HepG2 (cell line): Measurements from ENCODE around the gene DMPK. TPM values are rescaled to one million over a fixed set of nuclear protein-coding genes. Genes with fewer than 3 reads are reported as not detected.

Source experiments
- ATF4 ChIP-seq, 2 experiments: fragments of 450-650 bp in 1 of 2; sonication (generic) in 1 of 2; formaldehyde crosslinking; IDR thresholded peaks; 2 replicates each; pipeline versions ENCODE4 v1.5.0 to v1.8.0; 2020 to 2022; ENCODE audit warnings: mild to moderate bottlenecking in 1 of 2, missing genetic modification reagents in 1 of 2
- BRCA1 ChIP-seq: sonication (generic); formaldehyde crosslinking; IDR thresholded peaks from 2 replicates; pipeline ENCODE4 v1.4.0; 2020; ENCODE audit warnings: missing genetic modification reagents
- DRAP1 ChIP-seq: IDR thresholded peaks from 2 replicates; pipeline ENCODE4 v1.6.1; 2016; ENCODE audit warnings: missing genetic modification reagents, missing compliant biosample characterization
- EHMT2 ChIP-seq: fragments of 200-600 bp; sonication (generic); IDR thresholded peaks from 2 replicates; pipeline ENCODE4 v1.7.0; 2017; ENCODE audit warnings: antibody characterized with exemption, low read depth, low read length, borderline replicate concordance
- GMEB2 ChIP-seq: IDR thresholded peaks from 2 replicates; pipeline ENCODE4 v1.6.1; 2016; ENCODE audit warnings: missing biosample characterization, missing genetic modification reagents, low read depth
- HCFC1 ChIP-seq: fragments of 150-350 bp; IDR thresholded peaks from 2 replicates; pipeline ENCODE4 v1.6.1; 2014; ENCODE audit warnings: low read depth, low read length
- HOXD1 ChIP-seq: sonication (generic); formaldehyde crosslinking; IDR thresholded peaks from 2 replicates; pipeline ENCODE4 v1.5.0; 2020; ENCODE audit warnings: missing genetic modification reagents
- MXI1 ChIP-seq: IDR thresholded peaks from 3 replicates; pipeline ENCODE4 v1.6.1; 2012; ENCODE audit warnings: low read depth, low read length, inconsistent platforms, borderline replicate concordance
- NFE2L2 ChIP-seq: fragments of 150-350 bp; IDR thresholded peaks from 2 replicates; pipeline ENCODE4 v1.6.1; 2014; ENCODE audit warnings: low read length
- NFYC ChIP-seq: IDR thresholded peaks from 2 replicates; pipeline ENCODE4 v1.6.1; 2016; ENCODE audit warnings: missing genetic modification reagents, missing compliant biosample characterization
- POGZ ChIP-seq: sonication (generic); formaldehyde crosslinking; IDR thresholded peaks from 2 replicates; pipeline ENCODE4 v1.4.0; 2020; ENCODE audit warnings: mild to moderate bottlenecking, missing genetic modification reagents
- REST ChIP-seq, 2 experiments: IDR thresholded peaks; 2 replicates each; pipeline ENCODE4 v1.6.1; 2011 to 2012; ENCODE audit warnings: low read length in 2 of 2, borderline replicate concordance in 1 of 2, low read depth in 1 of 2, mild to moderate bottlenecking in 1 of 2, moderate library complexity in 1 of 2
- SIX1 ChIP-seq: sonication (generic); formaldehyde crosslinking; IDR thresholded peaks from 2 replicates; pipeline ENCODE4 v1.4.0; 2020; ENCODE audit warnings: missing genetic modification reagents, borderline replicate concordance
- SMAD1 ChIP-seq: sonication (generic); formaldehyde crosslinking; IDR thresholded peaks from 2 replicates; pipeline ENCODE4 v1.4.0; 2020; ENCODE audit warnings: missing genetic modification reagents, low read depth, mild to moderate bottlenecking, borderline replicate concordance
- SMAD3 ChIP-seq: sonication (generic); formaldehyde crosslinking; IDR thresholded peaks from 2 replicates; pipeline ENCODE4 v1.4.0; 2020; ENCODE audit warnings: missing genetic modification reagents
- SMARCE1 ChIP-seq: fragments of 450-650 bp; IDR thresholded peaks from 2 replicates; pipeline ENCODE4 v1.6.1; 2017; ENCODE audit warnings: borderline replicate concordance
- ZBTB7A ChIP-seq: sonication (generic); formaldehyde crosslinking; IDR thresholded peaks from 2 replicates; pipeline ENCODE4 v1.8.0; 2022; ENCODE audit warnings: mild to moderate bottlenecking, missing genetic modification reagents
- ZBTB8A ChIP-seq: sonication (generic); formaldehyde crosslinking; IDR thresholded peaks from 2 replicates; pipeline ENCODE4 v1.4.0; 2020; ENCODE audit warnings: mild to moderate bottlenecking, low read depth, missing genetic modification reagents, borderline replicate concordance
- ZNF530 ChIP-seq: sonication (generic); formaldehyde crosslinking; IDR thresholded peaks from 2 replicates; pipeline ENCODE4 v1.5.0; 2020; ENCODE audit warnings: low read depth, mild to moderate bottlenecking, missing genetic modification reagents
- ZNF552 ChIP-seq: sonication (generic); formaldehyde crosslinking; IDR thresholded peaks from 2 replicates; pipeline ENCODE4 v1.9.0; 2022; ENCODE audit warnings: missing genetic modification reagents, mild to moderate bottlenecking, borderline replicate concordance
- ZNF740 ChIP-seq: sonication (generic); formaldehyde crosslinking; IDR thresholded peaks from 2 replicates; pipeline ENCODE4 v1.4.0; 2020; ENCODE audit warnings: missing genetic modification reagents
- ZNF792 ChIP-seq: IDR thresholded peaks from 2 replicates; pipeline ENCODE4 v1.6.1; 2016
- polyA plus RNA-seq, 8 experiments: library from polyadenylated mRNA; depleted of rRNA in 3 of 8; stranded (reverse) in 7 of 8; unstranded in 1 of 8; fragments of >200 nt; fragmentation: Illumina TruSeq in 4 of 8; extraction: Trizol in 4 of 8; gene quantifications; 2 replicates each; pipeline versions ENCODE4 v1.2.1 to v1.2.3, GENCODE V29; 2011 to 2016; ENCODE audit warnings: low read depth in 4 of 8, missing spikeins in 1 of 8, mixed read lengths in 1 of 8; ENCODE audit not compliant: insufficient read depth in 1 of 8
- total RNA-seq, 5 experiments: library from RNA; depleted of rRNA; stranded (reverse); fragments of >200 nt; fragmentation: Illumina TruSeq; extraction: Trizol; gene quantifications; 2 replicates each; pipeline ENCODE4 v1.2.3, GENCODE V29; 2016; ENCODE audit warnings: low read depth in 1 of 5

Gene DMPK
- total and polyA plus RNA-seq, 2 of the 13 experiments (the other 11 are each of a cell fraction or from before 2014, with no cell fraction given), result 5.3 to 8.8 TPM

- TF ChIP-seq ZBTB7A (CRISPR knock-in tag), result no peak
- TF ChIP-seq ZBTB8A (CRISPR knock-in tag), result no peak
- TF ChIP-seq MXI1, result peak; percentile 28; the same call in 1 of the 3 replicates
- peak; percentile 70; the same call in 1 of the 2 replicates for TF ChIP-seq ZNF792 (CRISPR knock-in tag)
- TF ChIP-seq REST (IDR thresholded peaks at IDR 0.05; ENCODE audit: borderline replicate concordance in 1 of 2, low read depth in 1 of 2, low read length in 2 of 2), result peak in 1 of 2 experiments; percentile 7; a peak in 1 of 4 replicates
- no peak for TF ChIP-seq SMARCE1
- TF ChIP-seq GMEB2, result peak; percentile 26; the same call in 1 of the 2 replicates
- TF ChIP-seq POGZ, result peak; percentile 16; the same call in 1 of the 2 replicates
- peak; percentile 33; the same call in 1 of the 2 replicates for TF ChIP-seq BRCA1 (CRISPR knock-in tag)
- no peak for TF ChIP-seq EHMT2
- TF ChIP-seq SMAD1 (CRISPR knock-in tag), result peak; percentile 52; the same call in 1 of the 2 replicates
- TF ChIP-seq ATF4 (CRISPR knock-in tag; IDR thresholded peaks at IDR 0.05), result no peak
- peak; percentile 61; the same call in 1 of the 2 replicates for TF ChIP-seq ZNF552 (CRISPR knock-in tag)
- TF ChIP-seq ZNF740 (CRISPR knock-in tag), result 0 out of 2 replicates have a peak, but pooled peaks have one; percentile 4
- peak; percentile 10; the same call in 1 of the 2 replicates for TF ChIP-seq SMAD3 (CRISPR knock-in tag)
- 0 out of 2 replicates have a peak, but pooled peaks have one; percentile 17 for TF ChIP-seq SIX1 (CRISPR knock-in tag)
- TF ChIP-seq HOXD1 (CRISPR knock-in tag), result 0 out of 2 replicates have a peak, but pooled peaks have one; percentile 31
- no peak for TF ChIP-seq NFE2L2
- TF ChIP-seq HCFC1, result peak; percentile 11; the same call in 1 of the 2 replicates
- TF ChIP-seq DRAP1 (CRISPR knock-in tag), result peak; percentile 74
- TF ChIP-seq NFYC (CRISPR knock-in tag), result peak; percentile 90
- no peak; the same call in 1 of the 2 replicates for TF ChIP-seq ZNF530 (CRISPR knock-in tag)
Observed at GRCh38 chr19:45770192-45771101, 11.8 kb downstream of the DMPK start (continued).
